Fibroblast of lung (primary cell): ENCODE results near the gene ELK3. TPM values are rescaled to one million over a fixed set of nuclear protein-coding genes. Genes with fewer than 3 reads are reported as not detected.

Source experiments
- DNase-seq, 2 donors: peaks; one replicate each; pipeline versions ENCODE4 v3.0.0 to v3.0.0-alpha.2; 2010; ENCODE audit warnings: low read depth in 2 of 2
- H2AFZ ChIP-seq: 2 replicates; pipeline ENCODE4 v1.5.1; 2012; ENCODE audit warnings: low read length, control low read depth, inconsistent platforms
- H3K27ac ChIP-seq: 2 replicates; pipeline ENCODE4 v1.5.1; 2011; ENCODE audit warnings: low read length, control low read depth; ENCODE audit not compliant: insufficient read depth
- H3K27me3 ChIP-seq: 2 replicates; pipeline ENCODE4 v1.5.1; 2011; ENCODE audit warnings: mild to moderate bottlenecking, low read length; ENCODE audit not compliant: control insufficient read depth, insufficient read depth
- H3K36me3 ChIP-seq: 2 replicates; pipeline ENCODE4 v1.5.1; 2011; ENCODE audit warnings: low read length; ENCODE audit not compliant: control insufficient read depth, insufficient read depth
- H3K4me1 ChIP-seq: 2 replicates; pipeline ENCODE4 v1.5.1; 2011; ENCODE audit warnings: low read length; ENCODE audit not compliant: control insufficient read depth, insufficient read depth; ENCODE audit errors: extremely low read depth
- H3K4me2 ChIP-seq: 2 replicates; pipeline ENCODE4 v1.5.1; 2011; ENCODE audit warnings: low read length, control low read depth; ENCODE audit not compliant: insufficient read depth; ENCODE audit errors: extremely low read depth
- H3K4me3 ChIP-seq, 4 experiments: fragments of 200-600 bp in 1 of 4; sonication (generic) in 1 of 4; replicated peaks in 1 of 4; 2 replicates each; pipeline ENCODE4 v1.5.1; 2011 to 2016; ENCODE audit warnings: low read length in 4 of 4, low read depth in 3 of 4, mild to moderate bottlenecking in 3 of 4, control low read depth in 2 of 4, inconsistent platforms in 1 of 4, mixed read lengths in 1 of 4; ENCODE audit not compliant: insufficient read depth in 1 of 4; ENCODE audit errors: control extremely low read depth in 1 of 4
- H3K79me2 ChIP-seq: 2 replicates; pipeline ENCODE4 v1.5.1; 2012; ENCODE audit warnings: mild to moderate bottlenecking, low read length, inconsistent platforms; ENCODE audit not compliant: control insufficient read depth, insufficient read depth
- H3K9ac ChIP-seq: 2 replicates; pipeline ENCODE4 v1.5.1; 2011; ENCODE audit warnings: mild to moderate bottlenecking, low read length, control low read depth; ENCODE audit not compliant: insufficient read depth
- H3K9me3 ChIP-seq: 2 replicates; pipeline ENCODE4 v1.5.1; 2012; ENCODE audit warnings: low read depth, low read length; ENCODE audit not compliant: control insufficient read depth, insufficient read depth
- H4K20me1 ChIP-seq: 2 replicates; pipeline ENCODE4 v1.5.1; 2011; ENCODE audit warnings: low read length; ENCODE audit not compliant: control insufficient read depth, insufficient read depth; ENCODE audit errors: extremely low read depth
- EZH2 ChIP-seq: IDR thresholded peaks from 2 replicates; pipeline ENCODE4 v1.5.1; 2012; ENCODE audit warnings: low read length, control low read depth, mild to moderate bottlenecking; ENCODE audit errors: missing control alignments
- polyA plus RNA-seq, 2 donors: library from polyadenylated mRNA; depleted of rRNA in 1 of 2; stranded (reverse) in 1 of 2; unstranded in 1 of 2; fragments of >200 nt; gene quantifications; 2 replicates each; pipeline ENCODE4 v1.2.1, GENCODE V29; 2011 to 2012; ENCODE audit warnings: missing spikeins in 1 of 2
- total RNA-seq: library from RNA; depleted of rRNA; stranded (reverse); fragments of >200 nt; gene quantifications from 2 replicates; pipeline ENCODE4 v1.2.1, GENCODE V29; 2014
- TF ChIP-seq, protein P1 (sequence below), 2 donors: IDR thresholded peaks in 1 of 2; conservative IDR thresholded peaks in 1 of 2; 1 replicate in 1 of 2; 2 replicates in 1 of 2; pipeline ENCODE4 v1.5.1; 2011 to 2012; ENCODE audit warnings: low read length in 2 of 2, control low read depth in 1 of 2, inconsistent platforms in 1 of 2, low read depth in 1 of 2, mild to moderate bottlenecking in 1 of 2

ELK3 gene
- total and polyA plus RNA-seq, 2 donors (not counting 1 experiment from before 2014, with no cell fraction given): 14.7 to 27.9 TPM

DNA sequence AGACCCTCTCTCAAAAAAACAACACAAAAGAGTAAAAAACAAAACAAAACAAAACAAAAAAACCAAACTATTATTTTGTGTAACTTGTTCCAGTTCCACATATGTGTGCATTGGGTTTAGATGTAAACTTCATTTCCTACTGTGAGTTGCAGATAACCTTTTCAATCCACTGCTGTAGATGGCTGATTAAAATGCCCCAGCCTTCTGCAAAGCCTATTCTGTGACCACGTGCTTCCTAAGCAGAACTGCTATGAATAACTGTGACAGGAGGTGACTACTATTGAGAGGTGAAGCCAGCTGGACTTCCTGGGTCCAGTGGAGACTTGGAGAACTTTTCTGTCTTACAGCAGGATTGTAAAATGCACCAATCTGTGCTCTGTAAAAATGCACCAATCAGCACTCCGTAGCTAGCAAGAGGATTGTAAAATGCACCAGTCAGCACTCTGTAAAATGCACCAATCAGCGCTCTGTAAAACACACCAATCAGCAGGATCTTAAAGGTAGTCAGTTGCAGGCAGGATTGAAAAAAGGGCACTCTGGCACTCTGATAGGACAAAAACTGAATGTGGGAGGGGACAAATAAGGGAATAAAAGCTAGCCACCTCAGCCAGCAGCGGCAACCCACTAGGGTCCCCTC, 10.3 kb upstream of the ELK3 start:
- no peak overlapping the region for H3K4me2 ChIP-seq
- H3K27me3 ChIP-seq: no peaks in the 10 kb centered on the region
- H3K4me1 ChIP-seq: no peaks in the 10 kb centered on the region
- no peaks in the 10 kb centered on the region for H3K9me3 ChIP-seq
- H3K9ac ChIP-seq: no peak overlapping the region
- no peaks in the 10 kb centered on the region for H3K79me2 ChIP-seq
- H3K4me3 ChIP-seq: no peak overlapping the region
- no peaks in the 10 kb centered on the region for H3K36me3 ChIP-seq
- no peaks in the 10 kb centered on the region for H4K20me1 ChIP-seq
- no peak overlapping the region for H2AFZ ChIP-seq
- no peak for DNase-seq
- H3K27ac ChIP-seq: no peak overlapping the region
- TF ChIP-seq, protein P1, sequence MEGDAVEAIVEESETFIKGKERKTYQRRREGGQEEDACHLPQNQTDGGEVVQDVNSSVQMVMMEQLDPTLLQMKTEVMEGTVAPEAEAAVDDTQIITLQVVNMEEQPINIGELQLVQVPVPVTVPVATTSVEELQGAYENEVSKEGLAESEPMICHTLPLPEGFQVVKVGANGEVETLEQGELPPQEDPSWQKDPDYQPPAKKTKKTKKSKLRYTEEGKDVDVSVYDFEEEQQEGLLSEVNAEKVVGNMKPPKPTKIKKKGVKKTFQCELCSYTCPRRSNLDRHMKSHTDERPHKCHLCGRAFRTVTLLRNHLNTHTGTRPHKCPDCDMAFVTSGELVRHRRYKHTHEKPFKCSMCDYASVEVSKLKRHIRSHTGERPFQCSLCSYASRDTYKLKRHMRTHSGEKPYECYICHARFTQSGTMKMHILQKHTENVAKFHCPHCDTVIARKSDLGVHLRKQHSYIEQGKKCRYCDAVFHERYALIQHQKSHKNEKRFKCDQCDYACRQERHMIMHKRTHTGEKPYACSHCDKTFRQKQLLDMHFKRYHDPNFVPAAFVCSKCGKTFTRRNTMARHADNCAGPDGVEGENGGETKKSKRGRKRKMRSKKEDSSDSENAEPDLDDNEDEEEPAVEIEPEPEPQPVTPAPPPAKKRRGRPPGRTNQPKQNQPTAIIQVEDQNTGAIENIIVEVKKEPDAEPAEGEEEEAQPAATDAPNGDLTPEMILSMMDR (conservative IDR thresholded peaks at IDR 0.05 in 1 of 2, IDR thresholded peaks at IDR 0.05 in 1 of 2; ENCODE audit: low read depth in 1 of 2, low read length in 2 of 2): no peak
- TF ChIP-seq EZH2: no peak

DNA sequence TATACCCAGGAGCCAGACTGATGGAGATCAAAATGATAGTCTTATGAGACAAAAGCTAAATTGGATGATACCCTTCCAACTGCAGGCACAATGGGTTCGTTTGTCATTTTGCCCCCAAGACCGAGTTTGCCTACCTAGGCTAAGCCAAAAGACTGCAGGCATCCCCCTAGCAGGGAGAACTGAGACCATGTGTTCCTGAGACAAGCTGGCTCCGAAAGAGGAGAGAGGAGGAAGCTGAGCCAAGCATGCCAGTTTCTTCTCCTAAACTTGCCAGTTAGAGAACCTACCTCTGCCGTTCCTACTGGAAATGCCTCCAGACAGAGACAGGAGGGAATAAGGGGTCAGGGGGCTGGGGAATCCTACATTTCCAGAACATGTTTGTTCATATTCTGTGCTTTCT, 8.3 kb upstream of the ELK3 start:
- no peaks in the 10 kb centered on the region for H3K9me3 ChIP-seq
- H3K4me1 ChIP-seq: no peaks in the 10 kb centered on the region
- H3K4me2 ChIP-seq: no peak overlapping the region

DNA sequence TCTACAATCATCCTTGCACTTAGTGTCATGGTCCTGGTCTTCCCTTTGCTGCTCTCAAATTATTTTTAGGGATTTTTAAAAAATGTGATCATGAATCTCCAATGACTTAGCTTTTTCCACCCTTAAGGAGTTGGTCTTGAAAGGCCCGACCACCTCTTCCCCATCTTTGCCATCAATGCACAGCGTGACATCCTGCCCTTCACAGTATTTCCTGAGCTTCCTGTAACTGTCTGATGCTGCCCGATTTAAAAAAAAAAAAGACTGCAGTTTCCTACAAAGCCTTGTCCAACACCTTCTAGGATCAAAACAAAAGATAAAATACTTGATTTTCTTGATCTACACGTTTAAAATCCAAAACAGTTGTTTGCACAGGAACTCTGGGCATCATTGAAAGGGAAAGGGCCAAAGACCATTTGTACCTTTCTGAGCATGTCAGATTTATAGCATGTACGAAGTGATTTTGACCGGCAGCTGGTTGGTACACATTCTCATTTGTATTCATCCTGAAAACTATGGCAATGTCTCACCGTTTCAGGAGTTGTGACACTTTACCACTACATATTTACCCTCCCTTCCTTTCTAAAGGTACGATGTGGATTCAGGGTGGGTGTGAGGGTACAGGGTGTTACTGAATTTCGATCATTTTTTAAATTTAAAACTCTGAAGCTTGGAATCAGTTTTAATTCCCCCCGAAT, 7.4 kb upstream of the ELK3 start:
- DNase-seq: no peak
- H4K20me1 ChIP-seq: no peaks in the 10 kb centered on the region
- no peak overlapping the region for H2AFZ ChIP-seq
- no peak overlapping the region for H3K4me3 ChIP-seq
- H3K9me3 ChIP-seq: no peaks in the 10 kb centered on the region
- H3K36me3 ChIP-seq: no peaks in the 10 kb centered on the region
- H3K4me2 ChIP-seq: no peak overlapping the region
- no peak overlapping the region for H3K9ac ChIP-seq
- no peaks in the 10 kb centered on the region for H3K27me3 ChIP-seq
- H3K4me1 ChIP-seq: no peaks in the 10 kb centered on the region
- no peak overlapping the region for H3K27ac ChIP-seq
- TF ChIP-seq EZH2: no peak
- TF ChIP-seq, protein P1 (conservative IDR thresholded peaks at IDR 0.05 in 1 of 2, IDR thresholded peaks at IDR 0.05 in 1 of 2; ENCODE audit: low read depth in 1 of 2, low read length in 2 of 2): no peak
- no peaks in the 10 kb centered on the region for H3K79me2 ChIP-seq

More for the DNA sequence above, 8.3 kb upstream of the ELK3 start:
- Histone ChIP-seq H3K36me3 (no peaks in the 10 kb centered on the region), H3K4me3 (no peak overlapping the region), H3K27ac (no peak overlapping the region), H3K27me3 (no peaks in the 10 kb centered on the region), H3K9ac (no peak overlapping the region), H2AFZ (no peak overlapping the region), H4K20me1 (no peaks in the 10 kb centered on the region), H3K79me2 (no peaks in the 10 kb centered on the region)
- TF ChIP-seq EZH2: no peak
- TF ChIP-seq, protein P1 (conservative IDR thresholded peaks at IDR 0.05 in 1 of 2, IDR thresholded peaks at IDR 0.05 in 1 of 2; ENCODE audit: low read depth in 1 of 2, low read length in 2 of 2): no peak
- DNase-seq: no peak
